ENCODE results near the gene SYT1. TPM values are rescaled to one million over a fixed set of nuclear protein-coding genes. Genes with fewer than 3 reads are reported as not detected.

The SYT1 gene
- total and polyA plus RNA-seq, 2 of the 4 experiments (the other 2 are of a cell fraction), result 2.8 to 3.0 TPM

- ChIA-PET POLR2A (ENCODE audit: unreplicated experiment) (no interaction called here), CTCF (no interaction called here)
- TF ChIP-seq USF2 (IDR thresholded peaks at IDR 0.05; ENCODE audit: low read depth, low read length) (no peak), MXI1 (IDR thresholded peaks at IDR 0.05; ENCODE audit: borderline replicate concordance, low read depth, low read length) (no peak), SMC3 (IDR thresholded peaks at IDR 0.05; ENCODE audit: low read depth, low read length) (no peak), ELK1 (IDR thresholded peaks at IDR 0.05; ENCODE audit: borderline replicate concordance, low read depth, low read length) (no peak), CHD1 (IDR thresholded peaks at IDR 0.05; ENCODE audit: low read depth, low read length) (no peak), RFX5 (IDR thresholded peaks at IDR 0.05; ENCODE audit: low read depth, low read length) (no peak), CTCF (conservative IDR thresholded peaks at IDR 0.05; ENCODE audit: low read depth, low read length) (no peak), FOS (IDR thresholded peaks at IDR 0.05; ENCODE audit: low read depth, low read length) (no peak), MAZ (IDR thresholded peaks at IDR 0.05; ENCODE audit: borderline replicate concordance, low read depth, low read length) (no peak), RCOR1 (IDR thresholded peaks at IDR 0.05; ENCODE audit: insufficient replicate concordance, low read length) (no peak), POLR2A (IDR thresholded peaks at IDR 0.05; ENCODE audit: low read depth, low read length) (no peak)
- Histone ChIP-seq H3K36me3 (ENCODE audit: control insufficient read depth, insufficient read depth, low read length) (no peaks in the 10 kb centered on the region), H3K4ac (ENCODE audit: low read depth, low read length) (no peak overlapping the region), H3K27ac (ENCODE audit: insufficient read depth, low read length) (no peak overlapping the region), H3K4me1 (ENCODE audit: control insufficient read depth, insufficient read depth, low read length) (no peaks in the 10 kb centered on the region), H2BK5ac (ENCODE audit: low read depth, low read length, poor library complexity, severe bottlenecking) (no peak overlapping the region), H2AK5ac (ENCODE audit: low read depth, low read length) (no peak overlapping the region), H2AFZ (replicated peaks; ENCODE audit: low read length, poor library complexity) (no peak overlapping the region), H3K9ac (ENCODE audit: low read depth, low read length) (no peak overlapping the region), H3K9me3 (ENCODE audit: control insufficient read depth, insufficient read depth, low read length) (no peaks in the 10 kb centered on the region), H4K5ac (ENCODE audit: low read depth, low read length) (no peak overlapping the region), H2BK20ac (ENCODE audit: low read depth, low read length) (no peak overlapping the region), H3K18ac (ENCODE audit: low read depth, low read length) (no peak overlapping the region), H2BK15ac (ENCODE audit: low read depth, low read length) (no peak overlapping the region), H3K79me1 (ENCODE audit: low read depth in 1 of 2, low read length in 2 of 2) (no peaks in the 10 kb centered on the region), H3K56ac (ENCODE audit: extremely low read depth, insufficient read depth, low read length) (no peak overlapping the region), H3K27me3 (ENCODE audit: control insufficient read depth, insufficient read depth, low read length) (no peaks in the 10 kb centered on the region), H3K23ac (ENCODE audit: low read depth, low read length) (no peak overlapping the region), H3K4me3 (ENCODE audit: insufficient read depth, low read depth, low read length) (no peak overlapping the region), H3K4me2 (ENCODE audit: low read depth, low read length) (no peak overlapping the region), H3K14ac (replicated peaks; ENCODE audit: low read depth, low read length) (no peak overlapping the region), H2AK9ac (replicated peaks; ENCODE audit: low read depth, low read length, poor library complexity) (no peak overlapping the region), H4K20me1 (ENCODE audit: insufficient read depth, low read length) (no peaks in the 10 kb centered on the region), H4K8ac (ENCODE audit: low read depth in 2 of 2, low read length in 2 of 2) (no peak overlapping the region), H4K91ac (ENCODE audit: insufficient read depth, low read depth, low read length) (no peak overlapping the region), H2BK120ac (ENCODE audit: low read depth, low read length) (no peak overlapping the region), H3K9me1 (ENCODE audit: insufficient read depth, low read length) (no peaks in the 10 kb centered on the region)
- in situ Hi-C loops (cut with MboI; ENCODE audit: low sequenced_read_pairs) (no loop called here), intact Hi-C loops (cut with micrococcal nuclease) (no loop called here), dilution Hi-C loops (cut with HindIII; ENCODE audit: low sequenced_read_pairs, unreplicated experiment) (no loop called here)
- DNase-seq, result no peak
- no TSS peak for BruUV-seq (replicated peaks)
- WGBS, 2 experiments (ENCODE audit: extremely low coverage in 2 of 2, insufficient read length in 1 of 2), result no CpG with 5 or more reads among the region's 5 CpGs
- no peak for ATAC-seq (ENCODE audit: low read depth)
These were observed 46.1 kb upstream of the SYT1 start for GRCh38 chr12:78818487-78818886.
